Naive thymus-derived CD4-positive, alpha-beta T cell (primary cell): ENCODE measurements around the gene EPHA10. TPM values are rescaled to one million over a fixed set of nuclear protein-coding genes. Genes with fewer than 3 reads are reported as not detected.

Source experiments
- ATAC-seq: fragments of 150-1000 bp; cut with Tn5 transposase; 2 replicates; pipeline ENCODE4 v1.10.0; 2021; ENCODE audit warnings: mild to moderate bottlenecking, moderate library complexity
- CTCF ChIA-PET: fragments of 350-600 bp; sonication (Branson Sonifier 250); formaldehyde crosslinking; loops from one replicate; lab custom pipeline; 2021; ENCODE audit warnings: antibody characterized with exemption; lab: Charles Lee
- POLR2A ChIA-PET: fragments of 350-600 bp; sonication (Branson Sonifier 250); formaldehyde crosslinking; loops from one replicate; lab custom pipeline; 2021; ENCODE audit warnings: antibody characterized with exemption, inconsistent platforms; lab: Charles Lee
- DNase-seq, 9 donors: peaks; one replicate each; pipeline versions ENCODE4 v3.0.0 to v3.0.0-alpha.2; 2020 to 2022; ENCODE audit warnings: mixed read lengths in 1 of 9
- H3K27ac ChIP-seq: one replicate; pipeline ENCODE4 v1.7.0; 2013; ENCODE audit warnings: mild to moderate bottlenecking, low read depth, low read length, moderate library complexity
- H3K27me3 ChIP-seq, 2 donors: one replicate each; pipeline ENCODE4 v1.7.0; 2013; ENCODE audit warnings: low read length in 2 of 2, mild to moderate bottlenecking in 2 of 2, moderate library complexity in 2 of 2; ENCODE audit not compliant: control insufficient read depth in 2 of 2, insufficient read depth in 2 of 2
- H3K36me3 ChIP-seq, 3 experiments: 1 replicate in 2 of 3; 2 replicates in 1 of 3; pipeline ENCODE4 v1.7.0; 2013; ENCODE audit warnings: low read length in 3 of 3, mild to moderate bottlenecking in 3 of 3, moderate library complexity in 1 of 3; ENCODE audit not compliant: insufficient read depth in 3 of 3, control insufficient read depth in 2 of 3
- H3K4me1 ChIP-seq, 2 donors: one replicate each; pipeline ENCODE4 v1.7.0; 2013; ENCODE audit warnings: low read length in 2 of 2, mild to moderate bottlenecking in 2 of 2, moderate library complexity in 1 of 2; ENCODE audit not compliant: control insufficient read depth in 2 of 2, insufficient read depth in 2 of 2
- H3K4me3 ChIP-seq: 2 replicates; pipeline ENCODE4 v1.7.0; 2013; ENCODE audit warnings: mild to moderate bottlenecking, low read length
- H3K9me3 ChIP-seq, 3 experiments: 1 replicate in 2 of 3; 2 replicates in 1 of 3; pipeline ENCODE4 v1.7.0; 2013; ENCODE audit warnings: low read length in 3 of 3; ENCODE audit not compliant: control insufficient read depth in 2 of 3
- H3K27ac Mint-ChIP-seq, 9 donors: one replicate each; pipeline ENCODE4 v1.8.0; 2020 to 2022; ENCODE audit warnings: mixed read lengths in 9 of 9, mild to moderate bottlenecking in 8 of 9, moderate library complexity in 5 of 9, inconsistent platforms in 2 of 9
- H3K27me3 Mint-ChIP-seq, 5 donors: one replicate each; pipeline ENCODE4 v1.8.0; 2021 to 2022; ENCODE audit warnings: mixed read lengths in 5 of 5, mild to moderate bottlenecking in 1 of 5
- H3K36me3 Mint-ChIP-seq, 5 donors: one replicate each; pipeline ENCODE4 v1.8.0; 2020 to 2022; ENCODE audit warnings: mixed read lengths in 5 of 5, mild to moderate bottlenecking in 3 of 5, inconsistent platforms in 1 of 5
- H3K4me1 Mint-ChIP-seq, 7 donors: one replicate each; pipeline ENCODE4 v1.8.0; 2020 to 2022; ENCODE audit warnings: mixed read lengths in 7 of 7, mild to moderate bottlenecking in 3 of 7, inconsistent platforms in 1 of 7
- H3K4me3 Mint-ChIP-seq, 10 donors: one replicate each; pipeline ENCODE4 v1.8.0; 2020 to 2022; ENCODE audit warnings: mild to moderate bottlenecking in 10 of 10, mixed read lengths in 10 of 10, moderate library complexity in 6 of 10, inconsistent platforms in 2 of 10
- H3K9me3 Mint-ChIP-seq, 11 donors: one replicate each; pipeline ENCODE4 v1.8.0; 2020 to 2022; ENCODE audit warnings: mixed read lengths in 11 of 11, mild to moderate bottlenecking in 4 of 11, inconsistent platforms in 1 of 11, moderate library complexity in 1 of 11
- intact Hi-C, 2 donors: fragments of 100-400 bp; cut with micrococcal nuclease; formaldehyde crosslinking; loops; one replicate each; pipeline ENCODE4 v1.15.1; 2023
- polyA plus RNA-seq, 2 donors: library from polyadenylated mRNA; unstranded; fragments of 300-500 nt; fragmentation: Illumina TruSeq; gene quantifications; one replicate each; pipeline ENCODE4 v1.2.3, GENCODE V29; 2021
- total RNA-seq, 6 experiments: library from RNA in 5 of 6; stranded (reverse) in 5 of 6; gene quantifications; 1 replicate in 5 of 6; 2 replicates in 1 of 6; pipeline ENCODE4 v1.2.3 and lab custom pipeline; 2021 to 2026

EPHA10 gene
- total and polyA plus RNA-seq, 7 experiments from 2014 or later, result 0.19 TPM; not detected in 6

GRCh38 chr1:37763791-37764413, 1.0 kb downstream of the EPHA10 start:
- no peaks in the 10 kb centered on the region for H3K4me1 ChIP-seq
- H3K27me3 Mint-ChIP-seq, result peaks cover 55 to 65% (median 63%) of the 10 kb centered on the region in 5 donors
- H3K27ac Mint-ChIP-seq, result peak overlapping the region in 1 of 9 donors; percentile 52
- H3K36me3 ChIP-seq, result no peaks in the 10 kb centered on the region
- peaks cover 0 to 9% of the 10 kb centered on the region in 2 donors for H3K27me3 ChIP-seq
- H3K27ac ChIP-seq, result no peak overlapping the region
- H3K9me3 Mint-ChIP-seq, result peaks cover 0 to 9% (median 2%) of the 10 kb centered on the region in 11 donors
- DNase-seq (no peak), ATAC-seq (no peak)
- H3K4me3 ChIP-seq, result no peak overlapping the region
- H3K36me3 Mint-ChIP-seq, result peaks cover 0 to 13% (median 3%) of the 10 kb centered on the region in 5 donors
- H3K4me1 Mint-ChIP-seq, result peaks cover 4 to 22% (median 20%) of the 10 kb centered on the region in 7 donors
- CTCF ChIA-PET, result no interaction called here
- no peak overlapping the region for H3K4me3 Mint-ChIP-seq
- POLR2A ChIA-PET, result no interaction called here
- intact Hi-C loops, result loop anchor here in 1 of 2 donors (2.0 kb wide), 1 partner anchor 31 kb away; no protein-coding TSS in a partner anchor
- no peaks in the 10 kb centered on the region for H3K9me3 ChIP-seq

DNA sequence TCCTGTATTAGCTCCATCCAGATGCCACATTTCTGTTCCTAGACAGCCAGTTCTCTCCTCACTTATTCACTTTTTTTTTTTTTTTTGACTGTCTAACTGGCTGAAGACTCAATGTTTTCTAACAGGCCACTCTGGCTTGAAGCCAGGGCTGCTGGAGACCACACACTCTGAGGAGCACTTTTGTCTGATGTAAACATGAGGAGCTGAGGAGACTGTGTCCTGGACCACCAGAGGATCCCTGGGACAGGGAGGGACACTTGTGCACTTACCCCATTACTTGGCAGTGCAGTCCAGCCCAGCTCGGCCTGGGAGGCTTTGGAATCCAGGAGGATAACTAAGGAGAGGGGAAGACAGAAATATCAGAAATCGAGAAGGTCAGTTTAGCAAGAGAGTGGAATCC, 2.4 kb downstream of the EPHA10 start:
- Mint-ChIP-seq H3K9me3 (peaks cover 0 to 7% (median 2%) of the 10 kb centered on the region in 11 donors), H3K4me3 (no peak overlapping the region), H3K27me3 (peaks cover 42 to 53% (median 51%) of the 10 kb centered on the region in 5 donors), H3K4me1 (peaks cover 4 to 22% (median 20%) of the 10 kb centered on the region in 7 donors), H3K27ac (no peak overlapping the region), H3K36me3 (peaks cover 0 to 13% (median 3%) of the 10 kb centered on the region in 5 donors)
- Histone ChIP-seq H3K4me1 (no peaks in the 10 kb centered on the region), H3K27ac (no peak overlapping the region), H3K27me3 (peaks cover 0 to 3% of the 10 kb centered on the region in 2 donors), H3K9me3 (no peaks in the 10 kb centered on the region), H3K4me3 (no peak overlapping the region), H3K36me3 (no peaks in the 10 kb centered on the region)
- DNase-seq, result no peak
- POLR2A ChIA-PET, result interaction anchor here (0.7 kb wide), 1 partner anchor 60 kb away, joined by 4 read pairs; no protein-coding TSS in a partner anchor
- CTCF ChIA-PET, result no interaction called here
- intact Hi-C loops, result no loop called here
- no peak for ATAC-seq

DNA sequence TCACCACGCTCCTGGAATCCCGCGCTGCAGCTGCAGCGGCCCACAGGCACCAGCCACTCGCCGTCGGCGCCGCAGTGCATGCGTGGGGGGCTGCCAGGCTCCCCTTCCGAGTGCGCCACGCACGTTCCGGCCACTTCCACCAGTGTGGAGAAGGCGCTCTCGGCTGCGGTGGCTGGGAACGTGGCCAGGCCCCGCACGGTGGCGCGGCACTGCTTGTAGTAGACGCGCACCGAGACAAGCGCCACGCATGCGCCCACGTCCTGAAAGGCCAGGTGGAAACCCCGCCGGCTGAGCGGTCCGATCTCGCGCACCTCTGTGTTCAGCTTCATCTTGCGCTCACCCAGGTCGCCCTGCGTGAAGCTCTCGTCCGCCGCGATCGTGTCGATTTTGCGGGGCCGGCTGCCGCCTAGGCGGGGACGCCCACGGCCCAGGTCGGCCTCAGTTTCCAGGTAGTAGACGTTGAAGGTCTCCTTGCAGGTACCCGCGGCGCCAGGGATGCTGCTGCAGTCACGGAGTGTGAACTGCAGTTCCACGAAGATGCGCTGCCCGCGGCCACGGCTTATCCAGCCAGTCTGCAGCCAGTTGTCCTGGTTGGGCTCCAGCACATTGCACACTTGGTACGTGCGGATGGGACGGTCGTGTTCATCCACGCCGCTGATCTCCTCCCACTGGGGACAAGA, 3.4 kb downstream of the EPHA10 start:
- POLR2A ChIA-PET, result interaction anchor here (0.7 kb wide), 1 partner anchor 61 kb away, joined by 4 read pairs; no protein-coding TSS in a partner anchor
- Mint-ChIP-seq H3K9me3 (peaks cover 0 to 6% (median 2%) of the 10 kb centered on the region in 11 donors), H3K27me3 (peaks cover 36 to 46% (median 44%) of the 10 kb centered on the region in 5 donors), H3K27ac (no peak overlapping the region), H3K36me3 (peaks cover 0 to 13% (median 3%) of the 10 kb centered on the region in 5 donors), H3K4me1 (peaks cover 4 to 21% (median 13%) of the 10 kb centered on the region in 7 donors), H3K4me3 (no peak overlapping the region)
- Histone ChIP-seq H3K4me1 (no peaks in the 10 kb centered on the region), H3K27me3 (peaks cover 0 to 3% of the 10 kb centered on the region in 2 donors), H3K4me3 (no peak overlapping the region), H3K36me3 (no peaks in the 10 kb centered on the region), H3K27ac (no peak overlapping the region), H3K9me3 (no peaks in the 10 kb centered on the region)
- intact Hi-C loops, result no loop called here
- DNase-seq (no peak), ATAC-seq (no peak)
- CTCF ChIA-PET, result no interaction called here

GRCh38 chr1:37759451-37759850, 5.5 kb downstream of the EPHA10 start:
- Histone ChIP-seq H3K36me3 (no peaks in the 10 kb centered on the region), H3K4me3 (no peak overlapping the region), H3K9me3 (no peaks in the 10 kb centered on the region), H3K27ac (no peak overlapping the region), H3K27me3 (no peaks in the 10 kb centered on the region), H3K4me1 (no peaks in the 10 kb centered on the region)
- ChIA-PET POLR2A (no interaction called here), CTCF (no interaction called here)
- Mint-ChIP-seq H3K4me1 (peaks cover under 1 to 3% (median 2%) of the 10 kb centered on the region in 7 donors), H3K27ac (no peak overlapping the region), H3K27me3 (peaks cover 22 to 40% (median 35%) of the 10 kb centered on the region in 5 donors), H3K9me3 (peaks cover 0 to 1% (median 0%) of the 10 kb centered on the region in 11 donors), H3K36me3 (peaks cover 0 to 9% (median 0%) of the 10 kb centered on the region in 5 donors), H3K4me3 (no peak overlapping the region)
- no peak for ATAC-seq
- intact Hi-C loops, result no loop called here
- no peak for DNase-seq

- DNase-seq (no peak), ATAC-seq (no peak)
- H3K9me3 ChIP-seq, result no peaks in the 10 kb centered on the region
- Mint-ChIP-seq H3K27me3 (peaks cover 11 to 43% (median 31%) of the 10 kb centered on the region in 5 donors), H3K27ac (no peak overlapping the region), H3K9me3 (no peaks in the 10 kb centered on the region), H3K4me3 (peak overlapping the region in 1 of 10 donors; percentile 35), H3K4me1 (peaks cover 6 to 9% (median 8%) of the 10 kb centered on the region in 7 donors), H3K36me3 (peaks cover 0 to 2% (median 0%) of the 10 kb centered on the region in 5 donors)
- no peak overlapping the region for H3K4me3 ChIP-seq
- H3K4me1 ChIP-seq, result no peaks in the 10 kb centered on the region
- intact Hi-C loops, result no loop called here
- H3K27ac ChIP-seq, result no peak overlapping the region
- POLR2A ChIA-PET, result no interaction called here
- H3K27me3 ChIP-seq, result no peaks in the 10 kb centered on the region
- H3K36me3 ChIP-seq, result no peaks in the 10 kb centered on the region
- CTCF ChIA-PET, result no interaction called here
These were observed 8.9 kb downstream of the EPHA10 start for GRCh38 chr1:37755951-37756560.

DNA sequence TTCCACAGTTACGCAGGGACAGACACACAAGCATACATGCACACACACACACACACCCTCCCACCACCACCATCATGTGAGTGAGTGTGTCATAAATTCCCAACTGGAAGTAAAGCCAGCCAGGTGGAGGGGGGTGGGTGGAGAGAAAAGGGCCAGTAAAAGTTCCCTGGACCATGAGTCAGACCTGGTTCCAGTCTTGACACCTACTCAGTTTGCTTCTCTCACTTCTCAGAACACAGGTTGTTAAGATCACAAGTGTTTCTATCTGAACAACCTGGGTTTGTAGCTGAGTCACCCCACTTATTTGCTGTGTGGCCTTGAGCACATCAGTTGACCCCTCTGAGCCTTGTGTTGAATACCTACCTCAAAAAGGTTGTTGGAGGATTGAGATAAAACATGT, 9.6 kb downstream of the EPHA10 start:
- H3K4me3 ChIP-seq, result no peak overlapping the region
- H3K27me3 Mint-ChIP-seq, result peaks cover 15 to 45% (median 39%) of the 10 kb centered on the region in 5 donors

More for the DNA sequence above, 9.6 kb downstream of the EPHA10 start:
- H3K36me3 Mint-ChIP-seq, result peaks cover 0 to 2% (median 0%) of the 10 kb centered on the region in 5 donors
- ChIA-PET POLR2A (no interaction called here), CTCF (no interaction called here)
- peaks cover 6 to 9% (median 8%) of the 10 kb centered on the region in 7 donors for H3K4me1 Mint-ChIP-seq
- no peak overlapping the region for H3K27ac ChIP-seq
- no peak overlapping the region for H3K27ac Mint-ChIP-seq
- no peaks in the 10 kb centered on the region for H3K9me3 ChIP-seq
- no peaks in the 10 kb centered on the region for H3K27me3 ChIP-seq
- peak in 1 of 9 donors; percentile 28 for DNase-seq
- no peaks in the 10 kb centered on the region for H3K36me3 ChIP-seq
- no peaks in the 10 kb centered on the region for H3K9me3 Mint-ChIP-seq
- no peaks in the 10 kb centered on the region for H3K4me1 ChIP-seq
- ATAC-seq, result no peak
- H3K4me3 Mint-ChIP-seq, result peak overlapping the region in 1 of 10 donors; percentile 35
- intact Hi-C loops, result no loop called here
